ENCODE results near the gene POLR2C. TPM values are rescaled to one million over a fixed set of nuclear protein-coding genes. Genes with fewer than 3 reads are reported as not detected.

The POLR2C gene
- polyA plus RNA-seq, 1 experiment, result 143 TPM

DNA sequence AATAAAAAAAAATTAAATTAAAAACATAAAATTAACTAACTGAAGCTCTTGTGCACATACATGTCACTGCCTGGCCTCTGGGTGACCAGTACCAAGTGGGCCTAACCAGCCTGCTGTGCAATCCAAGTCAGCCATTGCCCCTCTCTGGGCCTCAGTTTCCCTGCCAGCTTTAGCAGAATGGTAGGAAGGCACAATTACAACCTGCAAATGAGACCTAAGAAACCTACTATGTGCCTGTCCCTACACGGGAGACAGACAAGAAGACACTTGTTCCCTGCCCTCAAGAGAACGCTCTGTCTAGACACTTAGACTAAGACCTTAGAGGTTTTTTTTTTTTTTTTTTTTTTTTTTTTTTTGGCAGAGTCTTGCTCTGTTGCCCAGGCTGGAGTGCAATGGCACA lies 17.0 kb upstream of the POLR2C start:
- ChIA-PET POLR2A (no interaction called here), CTCF (interaction anchor here (1.1 kb wide), 2 partner anchors 17 to 74 kb away, joined by 3 to 9 read pairs; partner anchors contain the start of gene POLR2C)
- no peak overlapping the region for H3K4me3 ChIP-seq (ENCODE audit: low read depth, low read length)
- DNase-seq (ENCODE audit: low read depth, low spot score), result no peak
- no peaks in the 10 kb centered on the region for H3K27me3 ChIP-seq (ENCODE audit: control insufficient read depth, insufficient read depth, low read length)
- TF ChIP-seq, protein P1, sequence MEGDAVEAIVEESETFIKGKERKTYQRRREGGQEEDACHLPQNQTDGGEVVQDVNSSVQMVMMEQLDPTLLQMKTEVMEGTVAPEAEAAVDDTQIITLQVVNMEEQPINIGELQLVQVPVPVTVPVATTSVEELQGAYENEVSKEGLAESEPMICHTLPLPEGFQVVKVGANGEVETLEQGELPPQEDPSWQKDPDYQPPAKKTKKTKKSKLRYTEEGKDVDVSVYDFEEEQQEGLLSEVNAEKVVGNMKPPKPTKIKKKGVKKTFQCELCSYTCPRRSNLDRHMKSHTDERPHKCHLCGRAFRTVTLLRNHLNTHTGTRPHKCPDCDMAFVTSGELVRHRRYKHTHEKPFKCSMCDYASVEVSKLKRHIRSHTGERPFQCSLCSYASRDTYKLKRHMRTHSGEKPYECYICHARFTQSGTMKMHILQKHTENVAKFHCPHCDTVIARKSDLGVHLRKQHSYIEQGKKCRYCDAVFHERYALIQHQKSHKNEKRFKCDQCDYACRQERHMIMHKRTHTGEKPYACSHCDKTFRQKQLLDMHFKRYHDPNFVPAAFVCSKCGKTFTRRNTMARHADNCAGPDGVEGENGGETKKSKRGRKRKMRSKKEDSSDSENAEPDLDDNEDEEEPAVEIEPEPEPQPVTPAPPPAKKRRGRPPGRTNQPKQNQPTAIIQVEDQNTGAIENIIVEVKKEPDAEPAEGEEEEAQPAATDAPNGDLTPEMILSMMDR (IDR thresholded peaks at IDR 0.05; ENCODE audit: low read depth, low read length), result no peak
- H3K9me3 ChIP-seq (ENCODE audit: control insufficient read depth, insufficient read depth, low read length), result peaks cover 2% of the 10 kb centered on the region
- H3K27ac ChIP-seq (ENCODE audit: low read depth, low read length), result no peak overlapping the region

- H3K27me3 ChIP-seq (ENCODE audit: control insufficient read depth, insufficient read depth, low read length), result no peaks in the 10 kb centered on the region
- ChIA-PET POLR2A (interaction anchor here (1.0 to 2.2 kb wide), 8 partner anchors 11 to 289 kb away, joined by 3 to 15 read pairs (median 4); partner anchors contain the start of genes KATNB1, POLR2C, PSME3IP1 and RSPRY1), CTCF (interaction anchor here (1.2 to 1.3 kb wide), 4 partner anchors 16 to 74 kb away, joined by 4 to 13 read pairs (median 4); partner anchors contain the start of gene POLR2C)
- TF ChIP-seq, protein P1 (IDR thresholded peaks at IDR 0.05; ENCODE audit: low read depth, low read length), result no peak
- peak overlapping the region; percentile 92 for H3K4me3 ChIP-seq (ENCODE audit: low read depth, low read length)
- no peak for DNase-seq (ENCODE audit: low read depth, low spot score)
- H3K9me3 ChIP-seq (ENCODE audit: control insufficient read depth, insufficient read depth, low read length), result no peaks in the 10 kb centered on the region; the same call in 1 of the 2 replicates
- H3K27ac ChIP-seq (ENCODE audit: low read depth, low read length), result peak overlapping the region; percentile 65
These were observed 15.8 kb upstream of the POLR2C start for GRCh38 chr16:57446531-57447185.

GRCh38 chr16:57447186-57447962 lies 15.1 kb upstream of the POLR2C start, which contains the start of the genes CIAPIN1 and COQ9:
Gene CIAPIN1, minus strand, starts transcription at chr16:57447385. Its CDS starts 6,457 bp downstream, at chr16:57440928.
Gene COQ9, plus strand, starts transcription at chr16:57447479. Its CDS starts 27 bp downstream, at chr16:57447506.
- no peaks in the 10 kb centered on the region; the same call in 1 of the 2 replicates for H3K9me3 ChIP-seq (ENCODE audit: control insufficient read depth, insufficient read depth, low read length)
- POLR2A ChIA-PET, result interaction anchor here (1.0 to 2.2 kb wide), 8 partner anchors 10 to 288 kb away, joined by 3 to 15 read pairs (median 4); partner anchors contain the start of genes KATNB1, POLR2C, PSME3IP1 and RSPRY1
- CTCF ChIA-PET, result interaction anchor here (0.7 to 1.3 kb wide), 5 partner anchors 15 to 126 kb away, joined by 3 to 13 read pairs (median 4); partner anchors contain the start of gene POLR2C

GRCh38 chr16:57452021-57452420 lies 10.5 kb upstream of the POLR2C start:
- no peak overlapping the region for H3K27ac ChIP-seq (ENCODE audit: low read depth, low read length)
- TF ChIP-seq, protein P1 (IDR thresholded peaks at IDR 0.05; ENCODE audit: low read depth, low read length), result no peak
- H3K27me3 ChIP-seq (ENCODE audit: control insufficient read depth, insufficient read depth, low read length), result no peaks in the 10 kb centered on the region
- POLR2A ChIA-PET, result no interaction called here
- no peak for DNase-seq (ENCODE audit: low read depth, low spot score)
- CTCF ChIA-PET, result interaction anchor here (0.9 to 1.1 kb wide), 2 partner anchors 10 to 33 kb away, joined by 3 to 16 read pairs; partner anchors contain the start of gene POLR2C
- H3K9me3 ChIP-seq (ENCODE audit: control insufficient read depth, insufficient read depth, low read length), result no peaks in the 10 kb centered on the region; the same call in 1 of the 2 replicates
- H3K4me3 ChIP-seq (ENCODE audit: low read depth, low read length), result no peak overlapping the region

More at GRCh38 chr16:57447186-57447962, 15.1 kb upstream of the POLR2C start, which contains the start of the genes CIAPIN1 and COQ9:
- Histone ChIP-seq H3K27me3 (ENCODE audit: control insufficient read depth, insufficient read depth, low read length) (no peaks in the 10 kb centered on the region), H3K27ac (ENCODE audit: low read depth, low read length) (peak within 1 kb of the TSS; percentile 65), H3K4me3 (ENCODE audit: low read depth, low read length) (peak within 1 kb of the TSS; percentile 92)
- TF ChIP-seq, protein P1 (IDR thresholded peaks at IDR 0.05; ENCODE audit: low read depth, low read length), result no peak
- peak; percentile 77 for DNase-seq (ENCODE audit: low read depth, low spot score)

Data from AG04450 (cell line).